HG02642 (cell line): Measurements from ENCODE around the gene DENND5A.
"Not testable (repeated sequence)": the region's sequence is repeated elsewhere in the genome, so short reads cannot be mapped to it uniquely, and the experiment has no call there.

ENCODE experiments used
- ATAC-seq: cut with Tn5 transposase; IDR thresholded peaks from one replicate; pipeline ENCODE4 v1.9.1; 2021; ENCODE audit warnings: mild to moderate bottlenecking; ENCODE audit not compliant: unreplicated experiment, poor library complexity

Gene DENND5A

DNA sequence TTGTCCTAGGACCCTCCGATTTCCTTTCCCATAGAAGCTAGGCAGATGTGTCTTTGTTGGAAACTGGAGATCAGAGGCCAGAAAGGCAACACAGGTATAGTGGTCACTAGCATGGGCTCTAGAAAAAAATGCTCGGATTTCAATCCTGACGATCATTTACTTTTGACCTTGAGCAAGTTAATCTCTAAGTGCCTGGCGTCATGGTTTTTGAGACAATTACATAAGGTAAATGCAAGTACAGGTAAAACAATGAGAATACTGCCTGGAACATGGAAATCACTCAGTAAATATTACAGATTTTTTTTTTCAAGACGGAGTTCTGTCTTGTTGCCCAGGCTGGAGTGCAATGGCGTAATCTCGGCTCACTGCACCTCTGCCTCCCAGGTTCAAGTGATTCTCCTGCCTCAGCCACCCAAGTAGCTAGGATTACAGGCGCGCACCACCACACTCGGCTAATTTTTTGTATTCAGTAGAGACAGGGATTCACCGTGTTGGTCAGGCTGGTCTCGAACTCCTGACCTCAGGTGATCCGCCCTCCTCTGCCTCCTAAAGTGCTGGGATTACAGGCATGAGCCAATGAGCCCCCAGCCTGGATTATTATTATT lies 1.1 kb upstream of the DENND5A start:
- no peak for ATAC-seq

DNA sequence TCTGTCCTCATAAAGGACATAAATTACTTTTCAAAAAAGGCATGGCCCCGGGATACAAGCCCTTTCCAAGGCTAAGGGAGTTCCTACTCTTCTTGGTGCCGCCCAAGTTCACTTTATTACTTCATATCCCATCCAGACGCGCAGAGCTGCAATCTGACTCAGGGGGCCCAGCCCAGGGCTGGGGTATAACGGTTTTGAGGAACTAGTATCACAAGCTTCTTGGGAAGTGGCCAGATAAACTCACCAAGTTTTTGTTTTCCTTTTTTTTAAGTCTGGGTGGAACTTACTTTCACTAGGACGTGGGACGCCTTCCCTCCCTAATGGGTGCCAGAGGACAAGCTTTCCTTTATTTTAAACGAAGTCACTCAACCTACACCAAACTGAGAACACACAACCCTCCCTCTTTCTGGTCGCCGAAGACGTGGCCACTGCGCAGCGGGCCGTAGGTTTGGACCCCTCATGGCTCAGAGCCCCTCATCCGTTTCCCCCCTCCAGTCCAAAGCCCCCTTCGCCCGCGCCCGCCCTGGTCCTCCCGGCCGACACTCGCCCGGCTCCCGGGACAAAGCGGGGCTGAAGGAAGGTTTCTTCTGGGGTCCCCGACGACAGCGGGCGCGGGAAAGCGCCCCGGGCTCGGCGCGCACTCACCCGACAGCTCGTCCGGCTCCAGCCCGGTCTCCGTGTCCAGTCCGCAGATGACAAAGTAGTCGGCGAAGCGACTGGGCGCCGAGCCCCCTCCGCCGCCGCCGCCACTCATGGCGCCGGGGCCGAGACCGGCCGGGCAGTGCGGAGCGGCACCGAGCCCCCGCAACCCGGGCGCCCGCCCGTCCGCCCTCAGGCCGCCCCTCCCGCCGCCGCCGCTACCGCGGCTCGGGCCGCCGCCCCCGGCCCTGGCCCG lies 587 bp downstream of the DENND5A start:
- ATAC-seq = peak; percentile 29

DNA sequence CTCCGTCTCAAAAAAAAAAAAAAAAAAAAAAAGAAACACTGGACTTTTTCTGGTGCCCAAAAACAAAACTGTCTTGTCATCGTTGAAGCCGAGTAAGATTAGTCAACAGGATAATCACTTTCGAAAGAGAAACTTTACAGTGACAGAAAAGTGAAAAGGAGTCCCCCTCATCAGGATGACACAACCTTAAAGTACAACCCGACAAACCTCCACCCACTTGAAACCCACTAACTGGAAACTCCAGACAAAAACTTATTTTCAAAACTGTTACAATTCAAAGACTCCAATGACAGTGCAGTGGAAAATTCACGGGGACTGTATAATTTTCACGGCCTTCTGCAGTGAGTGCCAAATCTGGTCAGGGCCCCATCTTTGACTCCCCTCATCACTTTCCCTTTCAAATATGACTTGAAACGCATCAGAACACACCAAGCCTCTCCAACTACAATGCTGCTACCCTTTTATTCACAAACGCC lies 1.3 kb downstream of the DENND5A start:
- ATAC-seq = peak; percentile 67

DNA sequence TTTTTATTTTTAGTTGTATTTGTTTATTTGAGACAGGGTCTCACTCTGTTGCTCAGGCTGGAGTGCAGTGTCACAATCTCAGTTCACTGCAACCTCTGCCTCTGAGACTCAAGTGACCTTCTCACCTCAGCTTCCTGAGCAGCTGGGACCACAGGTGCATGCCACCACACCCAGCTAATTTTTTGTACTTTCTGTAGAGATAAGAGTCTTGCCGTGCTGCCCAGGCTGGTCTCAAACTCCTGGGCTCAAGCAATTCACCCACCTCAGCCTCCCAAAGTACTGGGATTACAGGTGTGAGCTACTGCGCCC lies 4.4 kb downstream of the DENND5A start:
- ATAC-seq = not testable (repeated sequence)

DNA sequence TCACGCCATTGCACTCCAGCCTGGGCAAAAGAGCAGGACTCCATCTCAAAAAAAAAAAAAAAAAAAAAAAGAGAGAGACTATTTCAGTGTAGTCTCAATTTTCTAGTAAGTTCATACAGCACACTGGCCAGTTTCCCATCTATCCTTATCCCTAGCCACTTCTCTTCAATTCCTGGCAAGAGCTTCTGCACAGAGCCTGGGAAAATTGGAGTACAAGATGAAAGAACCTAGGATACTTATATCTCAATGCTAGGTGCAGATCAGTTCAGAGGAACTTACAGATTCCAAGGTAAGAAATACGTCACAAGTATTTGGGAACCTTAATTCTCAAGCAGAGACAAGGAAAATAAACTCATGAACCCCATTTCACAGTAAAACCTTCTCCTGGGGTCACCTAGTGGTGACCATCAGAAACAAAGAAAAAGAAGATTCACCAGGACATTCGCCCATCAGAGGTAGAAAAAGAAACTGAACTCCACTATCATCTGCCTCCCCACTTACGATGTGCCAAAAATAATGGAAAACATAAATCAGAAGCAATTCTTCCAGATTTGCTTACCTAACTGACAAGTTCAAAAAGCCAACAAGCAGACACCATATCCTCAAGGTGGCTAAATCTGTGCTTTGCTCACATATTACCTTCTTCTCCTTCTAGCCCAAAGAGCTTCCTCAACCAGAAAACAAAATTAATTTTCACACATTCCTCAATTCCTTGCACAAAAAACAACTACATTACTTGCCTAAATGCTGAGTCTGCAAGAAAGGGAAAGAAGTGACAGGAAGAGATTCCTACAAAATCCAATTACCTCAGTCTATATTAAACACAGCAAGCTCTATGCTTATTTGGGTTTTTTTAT lies 4.9 kb downstream of the DENND5A start:
- ATAC-seq = no peak

DNA sequence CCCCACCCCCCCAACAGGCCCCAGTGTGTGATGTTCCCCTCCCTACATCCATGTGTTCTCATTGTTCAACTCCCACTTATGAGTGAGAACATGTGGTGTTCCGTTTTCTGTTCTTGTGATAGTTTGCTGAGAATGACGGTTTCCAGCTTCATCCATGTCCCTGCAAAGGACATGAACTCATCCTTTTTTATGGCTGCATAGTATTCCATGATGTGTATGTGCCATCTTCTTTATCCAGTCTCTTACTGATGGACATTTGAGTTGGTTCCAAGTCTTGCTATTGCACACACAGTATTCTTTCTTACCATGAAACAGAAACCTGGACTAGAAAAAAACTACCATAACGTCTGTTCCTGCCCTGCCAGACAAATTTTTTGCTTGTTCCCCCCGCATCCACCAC lies 6.9 kb downstream of the DENND5A start:
- ATAC-seq = not testable (repeated sequence)

DNA sequence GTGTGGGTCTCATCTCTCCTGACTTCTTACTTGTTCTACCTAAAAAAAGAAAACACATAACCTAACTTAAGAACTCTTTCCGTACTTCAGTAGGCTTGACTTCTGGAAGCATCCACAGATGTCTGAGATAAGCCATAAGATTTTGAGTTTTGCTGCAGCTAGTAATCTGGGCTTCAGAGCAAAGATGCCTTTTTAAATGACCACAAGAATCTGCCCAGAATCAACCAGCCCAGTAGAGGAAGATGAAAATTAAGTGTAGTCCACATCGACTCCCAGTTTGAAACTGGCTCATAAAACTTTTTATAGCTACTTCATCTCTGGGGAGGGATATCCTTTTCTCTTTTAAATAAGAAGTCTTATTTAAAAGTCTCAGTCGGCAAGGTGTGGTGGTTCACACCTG lies 10.7 kb downstream of the DENND5A start:
- ATAC-seq = no peak

DNA sequence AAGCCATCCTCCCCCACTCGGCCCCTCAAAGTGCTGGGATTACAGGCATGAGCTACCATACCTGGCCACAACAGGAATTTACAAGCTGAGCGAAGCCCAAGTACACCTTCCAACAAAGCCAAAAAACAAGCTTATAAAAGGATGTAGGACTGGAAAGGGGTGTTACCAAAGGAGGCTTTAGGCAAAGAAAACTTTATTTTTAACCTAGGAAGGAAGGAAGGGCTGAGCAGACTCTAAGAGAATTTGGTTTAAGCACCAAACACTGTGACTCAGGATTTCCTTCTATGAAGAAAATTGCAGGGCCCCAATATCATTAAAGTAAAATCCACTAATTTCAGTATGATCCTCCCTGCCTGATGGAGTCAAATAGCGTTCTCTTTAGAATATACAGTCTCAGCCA lies 12.1 kb downstream of the DENND5A start:
- no peak for ATAC-seq

DNA sequence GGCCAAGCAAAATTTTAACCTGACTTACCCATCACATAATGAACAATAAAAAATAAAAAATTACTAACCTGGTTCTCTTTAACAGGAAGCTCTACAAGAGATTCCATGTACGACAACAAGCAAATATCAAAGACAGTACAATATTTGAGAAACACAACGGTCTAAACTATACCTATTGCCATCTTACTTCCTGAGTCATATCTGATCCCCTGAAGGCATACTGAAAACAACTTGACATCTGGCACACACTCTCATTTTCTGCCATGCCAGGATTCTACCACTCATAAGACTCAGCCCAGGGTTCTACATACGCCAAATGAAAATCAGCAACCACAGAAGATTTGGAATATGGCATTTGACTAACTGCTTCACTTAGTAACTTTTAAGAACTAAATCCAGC lies 13.8 kb downstream of the DENND5A start:
- ATAC-seq = no peak

DNA sequence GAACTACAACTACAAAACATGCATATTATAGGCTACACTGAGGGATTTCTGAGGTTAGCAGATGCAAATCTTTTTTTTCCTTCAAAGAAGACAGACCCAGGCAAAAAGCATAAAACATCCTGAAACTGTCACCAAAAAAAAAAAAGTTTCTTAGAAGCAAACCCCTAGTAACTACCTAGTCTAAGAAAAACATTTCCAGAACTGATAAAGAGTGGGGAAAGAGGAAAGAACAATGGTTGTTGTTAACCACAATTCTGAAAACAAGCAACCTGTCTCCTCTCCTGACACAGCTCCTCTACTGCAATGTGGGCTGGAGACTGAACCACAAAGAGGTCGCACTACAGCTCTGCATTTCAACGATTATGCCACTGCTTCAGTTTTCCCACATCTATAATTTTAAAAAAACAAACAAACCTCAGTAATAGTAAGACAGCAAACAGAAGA lies 15.0 kb downstream of the DENND5A start:
- peak; percentile 78 for ATAC-seq

DNA sequence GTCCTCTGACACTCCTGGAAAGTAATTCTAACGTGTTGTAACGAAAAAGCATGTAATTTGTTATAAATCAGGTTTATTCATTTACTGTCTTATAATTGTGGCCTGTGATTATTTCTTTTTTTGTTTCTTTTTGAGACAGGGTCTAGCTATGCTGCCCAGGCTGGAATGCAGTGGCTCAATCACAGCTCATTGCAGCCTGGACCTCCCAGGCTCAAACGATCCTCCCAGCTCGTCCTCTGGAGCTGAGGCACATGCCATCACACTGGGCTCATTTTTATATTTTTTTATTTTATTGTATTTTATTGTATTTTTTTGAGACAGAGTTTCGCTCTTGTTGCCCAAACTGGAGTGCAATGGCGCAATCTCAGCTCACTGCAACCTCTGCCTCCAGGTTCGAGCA lies 15.9 kb downstream of the DENND5A start:
- no peak for ATAC-seq

DNA sequence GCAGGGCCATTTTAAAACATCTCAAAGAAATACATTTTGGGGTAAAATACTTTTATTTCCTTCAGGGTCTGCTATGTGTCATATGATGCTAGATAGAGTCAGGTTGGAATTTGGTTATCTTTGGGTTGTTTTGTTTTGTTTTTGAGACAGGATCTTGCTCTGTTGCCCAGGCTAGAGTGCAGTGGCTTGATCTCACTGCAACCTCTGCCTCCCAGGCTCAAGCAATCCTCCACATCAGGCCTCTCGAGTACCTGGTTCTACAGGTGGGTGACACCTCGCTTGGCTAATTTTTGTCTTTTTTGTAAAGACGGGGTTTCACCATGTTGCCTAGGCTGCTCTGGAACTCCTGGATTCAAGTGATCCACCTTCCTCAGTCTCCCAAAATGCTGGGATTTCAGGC lies 17.3 kb downstream of the DENND5A start:
- no peak for ATAC-seq

DNA sequence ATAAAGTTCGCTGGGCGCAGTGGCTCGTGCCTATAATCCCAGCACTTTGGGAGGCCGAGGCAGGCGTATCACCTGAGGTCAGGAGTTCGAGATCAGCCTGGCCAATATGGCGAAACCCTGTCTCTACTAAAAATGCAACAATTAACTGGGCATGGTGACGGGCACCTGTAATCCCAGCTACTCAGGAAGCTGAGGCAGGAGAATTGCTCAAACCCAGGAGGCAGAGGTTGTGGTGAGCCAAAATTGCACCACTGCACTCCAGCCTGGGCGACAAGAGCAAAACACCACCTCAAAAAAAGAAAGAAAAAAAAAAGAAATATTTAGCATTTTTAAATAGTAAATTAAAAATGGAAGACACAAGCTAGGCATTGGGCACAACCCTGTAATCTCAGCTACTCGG lies 28.9 kb downstream of the DENND5A start:
- not testable (repeated sequence) for ATAC-seq

DNA sequence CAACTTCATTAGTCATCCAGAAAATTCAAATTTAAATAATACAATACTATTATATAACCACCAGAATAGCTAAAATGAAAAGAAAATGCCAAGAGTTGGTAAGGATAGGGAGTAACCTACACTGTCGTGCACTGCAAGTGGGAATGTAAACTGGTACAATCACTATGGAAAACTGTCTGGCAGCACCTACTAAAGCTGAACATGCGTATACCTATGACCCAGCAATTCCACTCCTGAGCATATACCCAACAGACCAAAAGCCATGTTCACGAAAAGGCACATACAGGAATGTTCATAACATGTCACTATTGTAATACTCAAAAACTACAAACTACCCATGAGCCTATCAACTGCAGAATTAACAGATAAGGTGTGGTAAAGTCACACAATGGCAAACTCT lies 32.7 kb downstream of the DENND5A start:
- ATAC-seq = no peak

DNA sequence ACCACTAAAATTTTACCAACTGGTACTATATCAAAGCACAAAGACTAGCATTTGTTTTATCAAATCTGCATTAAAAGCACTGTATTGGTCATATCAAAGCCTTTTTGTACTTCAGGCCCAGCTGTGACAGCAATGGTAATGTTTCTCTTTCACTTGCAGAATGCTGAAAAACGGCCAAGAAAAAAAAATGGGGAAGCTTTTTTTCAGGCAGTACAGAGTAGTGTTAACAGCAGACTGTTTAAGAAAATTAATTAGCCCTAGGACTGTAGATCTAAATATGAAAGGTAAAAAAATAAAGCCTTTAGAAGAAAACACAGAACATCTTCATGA lies 33.3 kb downstream of the DENND5A start:
- ATAC-seq = peak; percentile 42

DNA sequence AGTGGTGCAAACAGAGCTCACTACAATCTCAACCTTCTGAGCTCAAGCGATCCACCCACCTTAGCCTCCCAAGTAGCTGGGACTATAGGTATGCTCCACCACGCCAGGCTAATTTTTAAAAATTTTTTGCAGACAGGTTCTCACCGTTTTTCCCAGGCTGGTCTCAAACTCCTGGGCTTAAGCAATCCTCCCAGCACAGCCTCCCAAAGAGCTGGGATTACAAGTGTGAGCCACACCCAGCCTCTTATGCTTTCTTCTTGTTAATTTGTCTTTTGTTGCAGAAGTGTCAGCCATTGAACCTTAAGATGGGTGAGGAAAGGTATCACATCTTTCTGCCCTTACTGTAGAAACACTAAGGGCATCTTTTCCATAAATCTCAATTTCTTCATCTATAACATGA lies 34.9 kb downstream of the DENND5A start:
- no peak for ATAC-seq

DNA sequence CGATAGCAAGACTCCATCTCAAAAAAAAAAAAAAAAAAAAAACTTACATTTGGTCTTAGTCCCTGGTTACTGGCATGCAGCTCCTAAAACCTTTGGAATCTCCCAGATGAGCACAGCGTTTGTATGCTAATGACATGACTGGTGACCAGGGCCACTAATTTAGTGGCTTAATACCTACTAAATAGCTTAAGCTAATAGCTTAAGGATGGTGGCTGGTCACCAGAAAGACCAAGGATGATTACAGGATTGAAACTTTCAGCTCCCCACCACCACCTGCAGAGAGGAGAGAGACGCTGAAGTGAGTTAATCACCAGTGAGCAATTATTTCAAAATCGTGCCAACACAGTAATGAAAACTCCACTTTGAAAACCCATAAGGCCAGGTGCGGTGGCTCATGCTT lies 37.1 kb downstream of the DENND5A start:
- ATAC-seq = no peak

DNA sequence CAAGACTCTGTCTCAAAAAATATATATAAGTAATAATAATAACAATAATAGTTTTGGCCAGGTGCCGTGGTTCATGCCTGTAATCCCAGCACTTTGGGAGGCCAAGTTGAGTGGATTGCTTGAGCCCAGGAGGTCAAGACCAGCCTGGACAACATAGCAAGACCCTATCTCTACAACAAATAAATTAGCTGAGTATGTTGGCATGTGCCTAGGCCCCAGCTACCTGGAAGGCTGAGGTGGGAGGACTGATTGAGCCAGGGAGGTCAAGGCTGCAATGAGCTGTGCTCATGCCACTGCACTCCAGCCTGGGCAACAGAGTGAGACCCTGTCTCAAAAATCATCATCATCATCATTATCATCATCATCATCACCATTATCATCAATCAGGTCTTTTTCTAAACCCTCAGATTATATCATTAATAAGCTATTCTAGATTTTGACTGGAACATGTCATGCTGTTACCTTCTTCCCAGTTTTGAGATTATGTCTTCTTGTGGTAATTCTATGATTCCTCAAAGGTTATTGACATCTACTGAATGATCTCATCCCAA lies 39.3 kb downstream of the DENND5A start:
- no peak for ATAC-seq

DNA sequence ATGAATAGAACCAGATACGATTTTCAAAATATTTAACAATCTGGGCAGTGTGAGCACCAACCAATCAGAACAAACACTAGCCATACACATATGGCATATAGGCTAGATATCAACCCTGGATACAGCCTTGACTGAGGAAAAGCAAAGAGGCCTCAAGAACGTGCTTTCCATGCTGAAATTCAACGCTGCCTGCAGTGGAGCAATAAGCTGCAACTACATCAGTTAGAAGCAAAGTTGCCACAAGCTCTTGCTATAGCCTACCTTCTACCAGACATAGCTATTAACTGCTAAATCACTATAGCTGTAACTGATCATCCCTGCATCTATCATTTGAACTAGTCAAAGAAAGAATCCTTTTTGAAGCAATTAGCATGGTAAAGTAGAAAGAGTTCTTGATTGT lies 42.5 kb downstream of the DENND5A start:
- ATAC-seq = no peak

DNA sequence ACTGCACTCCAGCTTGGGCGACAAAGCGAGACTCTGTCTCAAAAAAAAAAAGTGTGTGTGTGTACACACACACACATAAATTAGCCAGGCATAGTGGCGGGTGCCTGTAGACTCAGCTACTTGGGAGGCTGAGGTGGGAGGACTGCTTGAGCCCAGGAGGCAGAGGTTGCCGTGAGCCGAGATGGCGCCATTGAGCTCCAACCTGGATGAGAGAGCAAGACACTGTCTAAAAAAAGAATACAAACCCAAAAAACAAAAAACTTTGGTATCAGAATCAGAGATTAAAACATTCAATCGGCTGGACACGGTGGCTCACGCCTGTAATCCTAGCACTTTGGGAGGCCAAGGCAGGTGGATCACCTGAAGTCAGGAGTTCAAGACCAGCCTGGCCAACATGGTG lies 44.3 kb downstream of the DENND5A start:
- not testable (repeated sequence) for ATAC-seq

DNA sequence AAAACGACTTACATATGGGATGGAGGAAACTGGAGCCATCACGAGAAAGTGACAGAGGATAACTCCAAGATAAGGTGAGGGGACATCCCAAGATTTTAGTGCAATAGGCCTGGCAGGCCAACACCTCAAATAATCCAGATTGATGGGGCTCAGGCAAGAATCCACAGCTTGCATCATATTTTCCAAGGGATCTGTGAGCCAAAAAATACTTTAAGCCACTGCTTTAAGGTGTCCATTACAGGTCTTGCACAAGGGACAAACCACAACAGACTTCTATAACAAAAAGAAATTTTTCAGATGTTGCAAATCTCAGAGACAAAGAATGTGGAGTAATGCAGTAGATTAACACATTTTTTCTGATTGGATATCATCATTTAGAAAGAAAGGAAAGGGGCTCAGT lies 45.6 kb downstream of the DENND5A start:
- ATAC-seq = no peak
